Occipital lobe (tissue), 2 donors: ENCODE measurements around the gene FRMPD2. TPM values are rescaled to one million over a fixed set of nuclear protein-coding genes. Genes with fewer than 3 reads are reported as not detected.
"Not testable (repeated sequence)": the region's sequence is repeated elsewhere in the genome, so short reads cannot be mapped to it uniquely, and the experiment has no call there.

Source experiments
- DNase-seq: peaks from one replicate; lab custom pipeline; 2025; lab: John Stamatoyannopoulos, UW
- total RNA-seq: library from RNA; depleted of rRNA; stranded (reverse); fragments of >200 nt; gene quantifications from one replicate; pipeline ENCODE4 v1.2.3, GENCODE V29; 2014

The FRMPD2 gene
- total RNA-seq, 1 donor from 2014 or later: 3.3 TPM

DNA sequence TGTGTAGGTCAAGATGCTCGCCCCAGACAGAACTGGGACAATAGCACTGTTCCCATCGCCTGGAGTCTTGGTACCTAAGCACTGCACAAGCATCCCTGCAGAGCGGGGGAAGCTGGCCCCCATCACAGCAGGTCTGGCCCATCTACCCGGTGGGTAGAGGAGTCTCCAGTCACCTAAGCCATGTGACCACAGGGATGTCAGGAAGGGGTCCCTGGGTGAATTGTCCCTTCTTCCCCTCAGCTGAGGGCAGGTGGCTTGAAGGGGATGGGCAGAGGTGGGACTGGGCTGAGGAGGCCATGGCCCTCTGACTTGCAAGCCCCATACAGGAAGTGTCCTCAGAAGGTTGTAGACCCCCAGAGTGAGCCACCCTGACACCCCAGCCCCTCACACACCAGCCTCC is 39.7 kb downstream of the FRMPD2 start:
- DNase-seq: no peak

- DNase-seq: no peak
Measured at GRCh38 chr10:48234295-48234694, 40.2 kb downstream of the FRMPD2 start.

- DNase-seq: no peak
Measured at GRCh38 chr10:48233559-48234005, 40.9 kb downstream of the FRMPD2 start.

DNA sequence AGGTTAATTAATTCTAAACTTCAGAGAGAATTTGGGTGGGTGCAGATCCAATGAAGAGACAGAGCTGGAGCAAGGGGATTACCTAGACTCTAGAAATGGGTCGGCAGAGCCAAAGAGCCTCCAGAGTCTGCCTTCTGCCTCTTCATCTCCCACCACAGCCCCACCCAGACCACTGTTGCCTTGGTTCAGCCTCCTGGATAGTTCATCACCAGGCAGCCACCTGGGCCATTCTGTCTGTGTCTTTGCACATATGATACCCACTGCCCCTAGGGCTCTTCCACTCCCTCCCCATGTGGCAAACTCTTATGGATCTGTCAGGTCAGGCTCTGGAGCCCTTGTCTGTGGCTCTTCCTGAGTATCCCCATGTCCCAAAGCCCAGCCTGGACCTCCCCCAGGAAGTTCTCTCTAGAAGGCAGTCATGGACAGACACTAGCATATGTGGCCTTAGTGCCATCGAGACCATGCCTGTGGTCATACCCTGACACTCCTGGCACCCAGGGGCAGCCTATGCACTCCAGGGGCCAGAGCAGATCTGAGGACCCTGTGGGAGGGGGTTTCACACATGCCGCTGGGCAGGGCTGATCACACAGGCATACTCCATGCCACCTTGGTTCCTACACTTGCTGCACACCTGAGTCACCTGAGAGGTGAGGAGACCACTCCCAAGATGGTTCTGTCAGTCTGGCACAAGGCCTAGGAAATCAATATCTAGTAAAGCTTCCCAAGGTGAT is 41.6 kb downstream of the FRMPD2 start:
- no peak for DNase-seq

- no peak for DNase-seq
Measured at GRCh38 chr10:48231699-48232315, 42.7 kb downstream of the FRMPD2 start.

- DNase-seq: no peak
Measured at GRCh38 chr10:48231178-48231577, 43.3 kb downstream of the FRMPD2 start.

DNA sequence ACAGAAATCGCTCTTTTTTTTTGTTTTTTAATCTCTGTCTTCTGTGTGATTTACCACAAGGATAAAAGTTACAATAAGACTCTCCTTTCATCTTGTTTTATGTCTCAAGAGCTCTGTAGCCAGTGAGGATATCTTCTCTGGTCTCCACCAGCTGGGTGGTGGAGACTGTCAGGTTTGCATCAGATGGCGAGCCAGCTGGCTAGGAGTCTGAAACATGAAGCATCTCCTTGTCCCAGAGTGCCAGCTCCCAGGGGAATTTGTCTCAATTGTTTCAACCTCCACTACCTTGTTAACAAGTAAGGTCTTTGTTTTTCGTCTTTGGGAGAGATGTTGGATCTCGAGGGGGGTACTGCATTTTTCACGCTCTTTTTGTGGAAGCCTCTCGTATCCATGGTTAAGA is 47.3 kb downstream of the FRMPD2 start:
- no peak for DNase-seq

DNA sequence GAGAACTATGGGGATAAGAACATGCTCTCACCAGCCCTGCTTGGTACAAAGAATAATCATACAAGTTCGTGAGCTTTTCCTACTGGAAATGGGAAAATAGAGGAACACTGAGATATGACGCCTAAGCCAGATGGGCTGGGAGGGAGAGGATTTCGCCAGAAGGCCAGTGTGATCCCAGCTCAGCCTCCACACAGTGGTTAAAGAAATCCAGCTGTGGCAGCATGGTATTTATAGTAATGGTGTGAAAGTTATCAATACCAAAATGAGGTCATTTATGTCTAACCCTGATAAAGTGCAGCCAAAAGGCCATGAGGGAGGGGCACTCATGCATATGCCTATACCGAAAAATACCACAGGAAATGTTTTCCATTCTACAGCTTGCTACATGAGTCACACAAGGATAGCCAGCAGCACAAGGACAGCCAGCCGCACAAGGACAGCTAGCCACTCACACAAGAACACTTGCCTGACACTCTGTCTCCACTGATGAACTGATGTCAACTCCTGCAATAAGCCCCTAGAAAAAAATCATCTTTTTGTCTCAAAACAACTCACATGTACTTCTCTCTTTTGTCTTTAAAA is 49.4 kb downstream of the FRMPD2 start:
- no peak for DNase-seq

- DNase-seq: no peak
Measured at GRCh38 chr10:48224296-48224695, 50.2 kb downstream of the FRMPD2 start.

GRCh38 chr10:48221814-48222213 is 52.7 kb downstream of the FRMPD2 start:
- no peak for DNase-seq

- not testable (repeated sequence) for DNase-seq
Measured at GRCh38 chr10:48221031-48221430, 53.5 kb downstream of the FRMPD2 start.

DNA sequence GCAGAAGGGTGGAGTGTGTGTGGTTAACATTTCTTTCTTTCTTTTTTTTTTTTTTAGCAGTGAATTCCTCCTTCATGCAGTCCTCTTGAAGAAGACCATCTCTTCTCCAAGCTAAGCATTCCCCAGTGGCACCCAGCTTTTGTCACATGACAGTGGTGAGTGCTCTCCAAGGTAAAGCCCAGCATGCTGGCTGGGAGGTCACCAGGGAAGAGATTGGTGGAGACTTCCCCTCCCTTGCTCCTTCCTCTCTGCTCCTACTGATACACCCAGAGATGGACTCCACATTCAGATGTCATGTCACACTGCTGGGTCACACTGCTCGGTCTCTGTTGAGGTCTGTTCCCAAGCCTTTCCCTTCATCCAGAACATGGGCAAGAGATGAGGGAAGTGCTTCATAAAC is 55.3 kb downstream of the FRMPD2 start:
- no peak for DNase-seq

DNA sequence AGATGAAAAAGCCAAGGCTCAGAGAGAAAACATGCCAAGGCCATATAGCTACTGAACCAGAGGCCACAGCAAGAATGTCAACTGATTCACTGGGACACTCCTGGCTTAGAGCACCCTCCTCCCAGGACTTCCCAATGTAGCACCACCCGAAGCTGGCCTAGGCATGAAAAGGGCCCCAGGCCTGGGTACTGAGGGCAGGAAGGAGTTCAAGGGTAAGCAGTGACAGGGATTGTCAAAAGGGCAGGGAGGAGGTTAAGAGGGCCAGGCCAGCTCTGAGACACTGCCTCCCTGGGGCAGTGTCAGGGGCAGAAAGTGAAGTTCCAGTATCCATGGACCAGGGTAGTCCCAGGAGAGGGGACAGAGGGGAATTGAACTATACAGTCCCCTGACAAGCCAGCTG is 57.8 kb downstream of the FRMPD2 start:
- no peak for DNase-seq

DNA sequence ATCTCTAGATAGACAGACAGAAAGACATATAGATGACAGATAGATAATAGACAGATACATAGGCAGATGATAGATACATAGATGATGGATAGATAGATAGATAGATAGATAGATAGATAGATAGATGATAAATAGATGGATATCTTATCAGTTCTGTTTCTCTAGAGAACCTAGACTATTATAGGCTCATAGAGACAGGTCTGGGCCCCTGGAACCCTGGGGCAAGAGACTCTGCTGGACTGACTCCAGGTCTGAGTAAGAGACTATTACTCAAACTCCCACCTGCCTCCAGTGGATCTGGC is 58.3 kb downstream of the FRMPD2 start:
- no peak for DNase-seq

DNA sequence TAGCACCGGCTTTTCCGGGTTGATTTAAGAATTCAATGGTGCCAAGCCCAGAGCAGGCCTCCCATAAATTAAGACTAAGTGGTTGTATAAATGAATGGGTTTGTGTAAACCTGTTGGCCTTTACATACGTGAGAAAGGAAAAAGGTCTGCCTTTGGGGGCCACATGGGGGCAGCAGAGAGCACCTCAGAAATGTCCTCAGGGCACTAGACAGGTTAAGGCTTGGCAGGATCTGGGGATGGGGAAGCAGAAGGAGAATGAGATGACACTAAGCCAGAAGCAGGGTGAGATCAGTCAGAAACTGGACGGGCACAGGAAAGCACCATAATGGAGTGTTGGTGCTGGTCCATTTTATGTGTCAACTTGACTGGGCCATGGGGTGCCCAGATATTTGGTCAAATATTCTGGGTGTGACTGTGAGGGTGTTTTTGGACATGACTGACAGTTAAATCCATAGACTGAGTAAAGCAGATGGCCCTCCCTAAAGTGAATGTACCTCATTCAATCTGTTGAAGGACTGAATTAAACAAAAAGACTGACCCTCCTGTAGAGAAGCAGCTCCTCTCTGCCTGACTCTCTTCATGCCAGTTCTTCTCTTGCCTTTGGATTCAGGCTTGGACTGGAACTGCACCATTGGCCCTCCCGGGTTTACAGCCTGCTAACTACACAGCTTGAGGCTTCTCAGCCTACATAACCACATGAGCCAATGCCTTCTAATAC is 58.9 kb downstream of the FRMPD2 start:
- DNase-seq: no peak

GRCh38 chr10:48214716-48215485 is 59.6 kb downstream of the FRMPD2 start:
- no peak for DNase-seq

- DNase-seq: no peak
Measured at GRCh38 chr10:48213047-48213446, 61.4 kb downstream of the FRMPD2 start.

DNA sequence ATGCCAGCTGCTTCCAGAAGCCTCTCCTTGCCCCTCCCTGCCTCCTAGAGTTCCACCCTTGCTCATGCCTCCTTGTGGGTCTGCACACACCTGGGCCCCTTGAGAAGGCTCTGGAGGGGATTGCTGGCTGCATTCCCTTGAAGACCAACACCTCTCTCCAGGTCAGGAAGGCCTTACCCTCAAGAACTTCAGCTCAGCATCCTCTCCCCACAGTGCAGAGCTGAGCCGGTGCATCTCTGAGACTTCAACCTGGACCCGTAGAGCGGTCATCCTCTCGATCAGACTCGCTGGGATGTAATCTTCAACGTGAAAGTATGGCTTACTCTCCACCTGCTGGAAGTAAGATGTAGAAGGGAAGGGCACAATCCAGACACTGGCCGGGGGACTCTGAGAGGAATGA is 62.7 kb downstream of the FRMPD2 start:
- DNase-seq: no peak

DNA sequence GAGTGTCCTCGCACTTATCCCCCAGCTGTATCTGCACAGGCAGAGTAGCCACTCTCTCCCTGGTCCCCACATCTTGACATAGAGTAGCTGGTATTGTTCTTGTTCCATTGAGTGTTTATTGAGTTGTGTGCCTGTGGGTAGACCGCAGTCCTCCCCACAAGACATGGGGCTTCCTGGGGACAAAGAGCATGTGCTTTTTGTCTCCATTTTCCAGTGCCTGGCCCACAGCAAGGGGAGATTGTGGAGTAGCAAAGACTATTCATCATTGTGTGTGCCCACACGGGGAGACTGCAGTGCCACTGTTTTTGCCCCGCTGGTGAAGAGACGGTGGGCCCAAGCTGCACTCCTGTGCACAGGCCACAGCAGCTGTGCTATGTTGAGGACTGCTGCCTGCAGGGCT is 63.5 kb downstream of the FRMPD2 start:
- no peak for DNase-seq

DNA sequence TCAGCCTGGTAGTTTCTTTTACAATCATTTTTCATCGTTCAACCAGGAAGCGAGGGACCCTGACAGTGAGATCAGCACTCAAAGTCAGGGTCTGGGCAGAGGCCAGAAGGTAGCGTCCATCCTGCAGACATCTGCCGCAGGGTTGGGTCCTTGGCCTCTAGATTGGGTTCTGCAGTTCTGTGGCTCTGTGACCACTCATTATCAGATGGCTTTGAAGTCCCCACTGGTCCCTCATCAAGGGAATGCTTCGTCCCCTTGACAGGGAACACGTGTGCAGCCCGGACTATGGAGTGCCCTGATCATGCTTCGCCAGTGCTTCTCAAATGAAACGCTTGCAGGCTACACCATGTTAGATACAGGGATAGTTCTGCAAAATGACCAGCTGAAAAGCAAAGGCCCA is 64.1 kb downstream of the FRMPD2 start:
- no peak for DNase-seq

DNA sequence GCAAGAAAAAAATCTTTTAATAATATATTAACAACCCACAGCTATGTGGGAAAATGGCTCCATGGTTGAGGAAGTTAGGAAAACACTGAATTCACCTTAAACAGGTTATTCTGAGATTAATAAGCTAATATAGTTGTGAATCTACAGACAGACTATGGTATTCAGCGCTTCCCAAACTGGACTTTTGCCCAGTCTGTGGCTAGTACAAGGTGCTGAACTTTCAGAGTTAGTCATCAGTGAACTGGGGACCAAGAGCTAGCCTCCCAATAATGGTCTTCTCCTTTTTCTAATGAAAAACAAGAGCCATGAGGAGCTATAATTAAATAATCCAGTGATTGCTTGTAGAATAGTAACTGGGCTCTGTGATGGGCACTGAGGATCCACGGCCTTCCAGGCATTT is 65.3 kb downstream of the FRMPD2 start:
- no peak for DNase-seq

DNA sequence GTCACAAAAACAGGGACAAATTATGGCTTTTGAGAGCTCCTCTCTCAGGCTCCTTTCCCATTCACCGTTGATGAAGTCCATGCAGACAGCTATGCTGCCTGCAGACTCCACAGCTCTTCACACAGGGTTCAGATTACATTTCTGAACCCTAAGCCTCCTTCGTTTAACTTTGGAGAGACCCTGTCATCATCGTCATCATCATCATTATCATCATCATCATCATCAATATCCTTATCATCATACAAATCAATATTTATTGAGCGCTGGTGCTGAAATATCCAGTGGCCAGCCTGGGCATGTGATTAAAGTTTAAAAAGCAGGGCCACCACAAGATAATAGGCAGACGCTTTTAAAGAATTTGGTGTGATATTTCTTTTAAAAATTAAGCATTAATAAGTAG is 66.6 kb downstream of the FRMPD2 start:
- DNase-seq: no peak
